Neuronal stem cell (in vitro differentiated cells): Measurements from ENCODE around the gene GET3.

Experiments
- DNase-seq: peaks from one replicate; pipeline ENCODE4 v3.0.0-alpha.2; 2013; ENCODE audit warnings: low spot score
- H2AFZ ChIP-seq: one replicate; pipeline ENCODE4 v1.6.1; 2013; ENCODE audit warnings: mild to moderate bottlenecking, low read length, inconsistent platforms
- H2AK5ac ChIP-seq: 2 replicates; pipeline ENCODE4 v1.6.1; 2013; ENCODE audit warnings: low read depth, mild to moderate bottlenecking, inconsistent platforms, low read length, moderate library complexity, mixed read lengths
- H2BK120ac ChIP-seq: 2 replicates; pipeline ENCODE4 v1.6.1; 2013; ENCODE audit warnings: low read depth, mild to moderate bottlenecking, inconsistent platforms, low read length, moderate library complexity, mixed read lengths
- H2BK12ac ChIP-seq: one replicate; pipeline ENCODE4 v1.6.1; 2013; ENCODE audit warnings: low read length, inconsistent platforms
- H2BK15ac ChIP-seq: 2 replicates; pipeline ENCODE4 v1.6.1; 2013; ENCODE audit warnings: mild to moderate bottlenecking, low read length, inconsistent platforms, mixed read lengths
- H2BK5ac ChIP-seq: one replicate; pipeline ENCODE4 v1.6.1; 2013; ENCODE audit warnings: inconsistent platforms, mild to moderate bottlenecking, low read length, moderate library complexity
- H3K14ac ChIP-seq: one replicate; pipeline ENCODE4 v1.6.1; 2013; ENCODE audit warnings: low read length, inconsistent platforms
- H3K18ac ChIP-seq: 2 replicates; pipeline ENCODE4 v1.6.1; 2013; ENCODE audit warnings: low read length, inconsistent platforms
- H3K23ac ChIP-seq: 2 replicates; pipeline ENCODE4 v1.6.1; 2013; ENCODE audit warnings: low read depth, mild to moderate bottlenecking, mixed read lengths, low read length, inconsistent platforms; ENCODE audit not compliant: poor library complexity
- H3K27ac ChIP-seq: replicated peaks from 3 replicates; pipeline ENCODE4 v1.5.1; 2013; ENCODE audit warnings: low read length, inconsistent platforms
- H3K27me3 ChIP-seq, 3 experiments: 2 replicates each; pipeline ENCODE4 v1.6.1; 2013; ENCODE audit warnings: low read length in 3 of 3, mild to moderate bottlenecking in 2 of 3, inconsistent platforms in 1 of 3, low read depth in 1 of 3, mixed read lengths in 1 of 3, moderate library complexity in 1 of 3; ENCODE audit not compliant: control insufficient read depth in 3 of 3, insufficient read depth in 3 of 3
- H3K36me3 ChIP-seq, 2 donors: replicated peaks in 1 of 2; 2 replicates each; pipeline ENCODE4 v1.6.1; 2013; ENCODE audit warnings: low read length in 2 of 2; ENCODE audit not compliant: control insufficient read depth in 2 of 2, insufficient read depth in 2 of 2
- H3K4ac ChIP-seq: 2 replicates; pipeline ENCODE4 v1.6.1; 2013; ENCODE audit warnings: inconsistent platforms, mild to moderate bottlenecking, low read length, moderate library complexity
- H3K4me1 ChIP-seq, 2 donors: 1 replicate in 1 of 2; 2 replicates in 1 of 2; pipeline ENCODE4 v1.6.1; 2013; ENCODE audit warnings: low read length in 2 of 2, low read depth in 1 of 2; ENCODE audit not compliant: control insufficient read depth in 2 of 2, insufficient read depth in 1 of 2
- H3K4me2 ChIP-seq: one replicate; pipeline ENCODE4 v1.6.1; 2013; ENCODE audit warnings: mild to moderate bottlenecking, low read length, inconsistent platforms; ENCODE audit not compliant: insufficient read depth, poor library complexity, severe bottlenecking
- H3K4me3 ChIP-seq, 2 donors: 2 replicates each; pipeline ENCODE4 v1.5.1; 2013; ENCODE audit warnings: low read length in 2 of 2, mild to moderate bottlenecking in 2 of 2, inconsistent platforms in 1 of 2, moderate library complexity in 1 of 2
- H3K79me1 ChIP-seq: one replicate; pipeline ENCODE4 v1.6.1; 2013; ENCODE audit warnings: low read depth, mild to moderate bottlenecking, inconsistent platforms, low read length, moderate library complexity
- H3K9ac ChIP-seq: one replicate; pipeline ENCODE4 v1.6.1; 2013; ENCODE audit warnings: mild to moderate bottlenecking, low read depth, low read length, inconsistent platforms; ENCODE audit not compliant: poor library complexity
- H3K9me3 ChIP-seq, 2 donors: replicated peaks in 1 of 2; 2 replicates each; pipeline versions ENCODE3 to v1.6.1; 2013; ENCODE audit warnings: low read length in 2 of 2, mild to moderate bottlenecking in 2 of 2, inconsistent platforms in 1 of 2, low read depth in 1 of 2, mixed read lengths in 1 of 2, moderate library complexity in 1 of 2; ENCODE audit not compliant: control insufficient read depth in 2 of 2, insufficient read depth in 1 of 2
- H4K8ac ChIP-seq: one replicate; pipeline ENCODE4 v1.6.1; 2013; ENCODE audit warnings: low read depth, mild to moderate bottlenecking, inconsistent platforms, low read length, moderate library complexity
- H4K91ac ChIP-seq: one replicate; pipeline ENCODE4 v1.6.1; 2013; ENCODE audit warnings: low read length, low read depth, mild to moderate bottlenecking, inconsistent platforms; ENCODE audit not compliant: poor library complexity
- WGBS, 2 donors: extraction: QIAGEN DNeasy Blood & Tissue Kit; methylation state at CpG; one replicate each; pipeline ENCODE4 v1.1.7; 2013; ENCODE audit warnings: missing lambda C conversion rate in 2 of 2, mixed read lengths in 1 of 2; ENCODE audit not compliant: insufficient read length in 2 of 2, insufficient replicate concordance in 1 of 2; ENCODE audit errors: extremely low coverage in 2 of 2; 5-methylcytosine and 5-hydroxymethylcytosine counted together

The GET3 gene

DNA sequence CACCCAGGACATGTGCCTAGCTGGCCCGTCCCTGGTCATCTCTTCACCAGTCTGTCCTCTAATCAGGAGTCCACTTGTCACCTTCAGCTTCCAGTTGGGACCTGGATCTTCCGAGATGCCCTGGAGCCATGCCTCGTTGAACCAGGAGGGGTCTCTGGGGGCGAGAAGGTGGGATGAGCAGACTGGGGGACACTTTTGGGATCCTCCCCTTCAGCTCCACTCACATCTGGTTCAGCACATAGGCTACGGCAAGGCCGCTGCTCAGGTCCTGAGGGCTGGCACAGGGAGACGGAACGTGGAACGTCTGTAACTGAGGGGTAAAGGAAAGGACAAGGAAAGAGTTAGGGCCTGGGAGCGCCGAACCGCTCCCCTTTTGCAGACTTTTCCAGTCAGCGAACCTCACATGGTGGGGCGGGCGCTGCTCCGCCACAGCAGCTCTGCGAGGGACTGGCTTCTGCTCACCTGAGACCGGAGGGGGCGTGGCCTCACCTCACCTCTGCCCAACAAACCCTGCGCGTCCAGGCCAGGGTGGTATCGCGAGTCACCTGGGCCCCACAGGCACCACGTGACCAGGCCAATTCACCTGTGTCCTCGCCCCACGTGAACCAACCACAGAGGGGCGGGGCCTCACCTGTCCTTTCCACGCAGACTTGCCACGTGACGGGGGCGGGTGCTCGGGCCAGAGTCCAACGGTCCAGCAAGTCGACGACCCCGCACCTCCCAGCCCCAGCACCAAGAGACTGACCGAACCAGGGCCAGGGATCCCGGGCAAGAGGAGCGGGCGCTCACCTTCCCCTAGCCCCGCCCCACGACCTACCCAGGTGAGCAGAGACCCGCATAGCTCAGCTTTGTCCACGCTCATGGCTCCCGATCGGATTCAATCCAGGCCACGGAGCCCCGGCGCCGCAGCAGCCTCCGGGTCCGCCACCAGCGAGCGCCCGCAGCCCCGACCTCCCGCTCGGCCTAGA lies 37.6 kb downstream of the GET3 start, which contains the start of gene HOOK2:
TSS of gene HOOK2 (minus strand) at position 965 of the 968 bp plus-strand sequence. CDS start at position 862, 103 bp downstream.
- H3K4me1 ChIP-seq: peaks cover 14 to 20% of the 10 kb centered on the region in 2 donors
- peak within 1 kb of the TSS; percentile 96 for H3K14ac ChIP-seq
- peaks cover 0 to 2% of the 10 kb centered on the region in 2 donors for H3K9me3 ChIP-seq
- H2BK120ac ChIP-seq: peak within 1 kb of the TSS; percentile 81
- H3K9ac ChIP-seq: peak within 1 kb of the TSS; percentile 89
- H2AK5ac ChIP-seq: peak within 1 kb of the TSS; percentile 78
- peak within 1 kb of the TSS; percentile 79 to 92 for H3K4me3 ChIP-seq
- H2BK15ac ChIP-seq: peak within 1 kb of the TSS; percentile 79
- H3K4ac ChIP-seq: no peak within 1 kb of the TSS
- peak within 1 kb of the TSS; percentile 98 for H3K18ac ChIP-seq
- H4K91ac ChIP-seq: no peak within 1 kb of the TSS
- no peaks in the 10 kb centered on the region for H3K79me1 ChIP-seq
- WGBS, 2 donors: no CpG with 5 or more reads among the region's 58 CpGs
- H3K27ac ChIP-seq: no peak within 1 kb of the TSS
- no peak for DNase-seq
- H3K23ac ChIP-seq: peak within 1 kb of the TSS; percentile 94
- H2AFZ ChIP-seq: peak within 1 kb of the TSS; percentile 98
- peaks cover 0 to 3% of the 10 kb centered on the region in 2 donors for H3K36me3 ChIP-seq
- peaks cover 0 to 3% (median 0%) of the 10 kb centered on the region in 3 experiments for H3K27me3 ChIP-seq
- H2BK5ac ChIP-seq: peak within 1 kb of the TSS; percentile 49
- peak within 1 kb of the TSS; percentile 85 for H3K4me2 ChIP-seq
- peak within 1 kb of the TSS; percentile 93 for H4K8ac ChIP-seq
- peak within 1 kb of the TSS; percentile 93 for H2BK12ac ChIP-seq

DNA sequence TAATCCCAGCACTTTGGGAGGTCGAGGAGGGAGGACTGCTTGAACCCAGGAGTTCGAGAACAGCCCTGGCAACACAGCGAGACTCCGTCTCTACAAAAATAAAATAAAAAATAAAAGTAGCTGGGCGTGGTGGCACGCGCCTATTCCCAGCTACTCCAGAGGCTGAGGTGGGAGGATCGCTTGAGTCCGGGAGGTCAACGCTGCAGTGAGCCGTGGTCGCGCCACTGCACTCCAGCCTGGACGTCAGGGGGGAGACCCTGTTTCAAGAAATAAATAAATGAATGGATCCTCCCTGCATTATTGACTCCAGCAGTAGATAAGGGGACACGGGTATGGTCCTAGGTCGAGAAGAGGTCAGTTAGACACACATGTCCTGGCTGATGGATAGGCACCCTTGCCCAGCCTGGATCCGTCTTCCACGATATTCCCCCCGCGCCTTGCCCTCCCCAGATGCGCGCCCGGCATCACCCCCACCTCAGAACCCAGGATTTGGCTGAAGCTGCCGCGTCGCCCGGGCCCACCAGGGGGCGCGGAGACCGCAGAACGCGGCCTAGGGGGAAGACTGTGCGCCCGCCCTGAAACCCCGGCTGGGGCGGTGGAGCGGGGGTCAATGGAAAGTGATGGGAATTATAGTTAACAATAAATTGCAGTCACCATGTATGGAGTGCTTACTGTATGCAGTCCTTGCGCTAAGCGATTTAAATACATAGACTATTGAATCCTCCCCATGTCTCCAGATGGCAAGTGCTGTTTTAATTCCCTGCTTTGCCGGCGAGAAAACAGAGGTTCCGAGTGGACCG lies 40.1 kb downstream of the GET3 start:
- Histone ChIP-seq H4K8ac (no peak overlapping the region), H3K4me3 (peak overlapping the region; percentile 61 to 81), H3K4me2 (peak overlapping the region; percentile 97), H2BK120ac (no peak overlapping the region), H3K18ac (peak overlapping the region; percentile 27), H2BK15ac (peak overlapping the region; percentile 21), H3K27me3 (peaks cover 0 to 3% (median 0%) of the 10 kb centered on the region in 3 experiments), H2BK5ac (peak overlapping the region; percentile 24), H4K91ac (no peak overlapping the region), H3K79me1 (no peaks in the 10 kb centered on the region), H2AFZ (peak overlapping the region; percentile 94), H3K4ac (no peak overlapping the region), H2AK5ac (peak overlapping the region; percentile 68), H3K9me3 (peaks cover 0 to 2% of the 10 kb centered on the region in 2 donors), H3K36me3 (peaks cover 0 to 2% of the 10 kb centered on the region in 2 donors), H3K4me1 (peaks cover 19 to 21% of the 10 kb centered on the region in 2 donors), H2BK12ac (peak overlapping the region; percentile 24), H3K27ac (no peak overlapping the region), H3K9ac (no peak overlapping the region), H3K14ac (no peak overlapping the region), H3K23ac (no peak overlapping the region)
- DNase-seq: no peak
- no CpG with 5 or more reads among the region's 43 CpGs for WGBS, 2 donors

DNA sequence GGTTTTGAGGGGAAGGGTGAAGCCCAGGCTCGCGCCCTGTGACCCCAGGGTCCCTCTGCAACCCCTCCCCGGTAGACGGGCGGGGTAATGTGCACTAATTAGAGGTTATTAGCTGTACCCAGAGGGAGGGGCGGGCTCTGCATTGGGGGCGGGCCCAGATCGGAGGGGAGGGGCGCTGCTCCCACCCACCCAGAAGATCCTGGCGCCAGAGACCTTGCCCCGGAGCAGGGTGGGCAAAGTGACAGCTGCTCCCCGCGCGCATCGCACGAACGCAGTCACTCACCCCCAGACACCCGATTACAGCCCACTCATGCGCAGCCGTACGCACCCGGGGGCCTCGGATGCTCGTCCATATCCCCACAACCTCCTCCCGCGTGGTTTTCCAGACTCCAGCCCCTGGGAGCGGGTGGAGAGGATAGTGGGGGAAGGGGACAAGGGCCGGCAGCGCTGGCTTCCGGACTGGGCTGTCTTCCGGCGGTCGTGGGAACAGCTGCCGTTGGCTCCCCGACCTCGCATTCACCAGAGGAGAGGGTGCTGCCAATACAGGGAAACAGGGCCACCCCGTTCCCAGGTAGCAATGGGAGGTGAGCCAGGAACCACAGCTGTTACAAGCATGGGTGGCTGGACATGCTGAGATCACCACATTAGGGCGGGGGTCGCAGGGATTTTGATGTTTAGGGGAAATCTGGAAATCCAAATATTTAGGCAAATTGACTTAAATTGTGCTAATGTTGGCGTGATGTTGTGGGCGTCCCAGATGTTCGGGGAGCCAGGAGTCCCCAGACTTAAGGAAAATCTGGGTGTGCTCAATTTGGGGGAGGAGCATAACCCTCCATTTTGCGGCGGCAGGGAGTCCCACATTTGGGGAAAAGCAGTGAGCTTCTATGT lies 41.0 kb downstream of the GET3 start:
- H3K27ac ChIP-seq: no peak overlapping the region
- WGBS, 2 donors: no CpG with 5 or more reads among the region's 44 CpGs
- no peak for DNase-seq

More for the DNA sequence above, 41.0 kb downstream of the GET3 start:
- Histone ChIP-seq H2BK5ac (peak overlapping the region; percentile 24), H2BK12ac (no peak overlapping the region), H3K9me3 (peaks cover 0 to 2% of the 10 kb centered on the region in 2 donors), H3K36me3 (peaks cover 0 to 2% of the 10 kb centered on the region in 2 donors), H3K14ac (peak overlapping the region; percentile 75), H3K79me1 (no peaks in the 10 kb centered on the region), H3K18ac (peak overlapping the region; percentile 92), H3K27me3 (peaks cover 0 to 3% (median 0%) of the 10 kb centered on the region in 3 experiments), H2AK5ac (peak overlapping the region; percentile 43), H3K4me1 (peaks cover 21 to 24% of the 10 kb centered on the region in 2 donors), H3K4ac (no peak overlapping the region), H2BK120ac (no peak overlapping the region), H3K4me3 (peak overlapping the region; percentile 61 to 81), H3K23ac (peak overlapping the region; percentile 93), H4K8ac (no peak overlapping the region), H2AFZ (peak overlapping the region; percentile 94), H2BK15ac (peak overlapping the region; percentile 93), H3K4me2 (peak overlapping the region; percentile 97), H3K9ac (peak overlapping the region; percentile 84), H4K91ac (no peak overlapping the region)
